Activated CD4-positive, alpha-beta T cell treated with anti-CD3 and anti-CD28 coated beads for 24 hours (primary cell): Measurements from ENCODE around the gene RNF166.

Source experiments
- DNase-seq, 2 donors: peaks; one replicate each; pipeline ENCODE4 v3.0.0-alpha.2; 2020; ENCODE audit warnings: low read depth in 2 of 2

Gene RNF166

GRCh38 chr16:88723911-88724310, 17.7 kb upstream of the RNF166 start:
- DNase-seq = no peak

- no peak for DNase-seq
Measured at GRCh38 chr16:88723507-88723887, 17.3 kb upstream of the RNF166 start.

GRCh38 chr16:88722784-88723506, 16.7 kb upstream of the RNF166 start:
- no peak for DNase-seq

- no peak for DNase-seq
Measured at GRCh38 chr16:88721815-88722755, 15.9 kb upstream of the RNF166 start.

GRCh38 chr16:88721236-88721635, 15.0 kb upstream of the RNF166 start:
- DNase-seq = no peak

GRCh38 chr16:88720396-88720970, 14.3 kb upstream of the RNF166 start:
- no peak for DNase-seq

- DNase-seq = no peak
Measured at GRCh38 chr16:88719933-88720296, 13.7 kb upstream of the RNF166 start.

- no peak for DNase-seq
Measured at GRCh38 chr16:88719267-88719932, 13.2 kb upstream of the RNF166 start.

GRCh38 chr16:88718178-88718577, 12.0 kb upstream of the RNF166 start:
- no peak for DNase-seq

GRCh38 chr16:88716601-88717001, 10.4 kb upstream of the RNF166 start:
- DNase-seq = no peak

- no peak for DNase-seq
Measured at GRCh38 chr16:88716201-88716600, 10.0 kb upstream of the RNF166 start.

GRCh38 chr16:88715312-88716190, 9.3 kb upstream of the RNF166 start:
- no peak for DNase-seq

GRCh38 chr16:88714420-88715302, 8.5 kb upstream of the RNF166 start:
- DNase-seq = no peak

- no peak for DNase-seq
Measured at GRCh38 chr16:88713568-88714419, 7.6 kb upstream of the RNF166 start.

GRCh38 chr16:88713054-88713453, 6.8 kb upstream of the RNF166 start:
- DNase-seq = no peak

GRCh38 chr16:88712362-88712979, 6.3 kb upstream of the RNF166 start:
- DNase-seq = no peak

GRCh38 chr16:88711750-88712340, 5.6 kb upstream of the RNF166 start:
- no peak for DNase-seq

GRCh38 chr16:88710556-88710955, 4.3 kb upstream of the RNF166 start:
- DNase-seq = no peak
